ENCODE data around the gene NOCT. TPM values are rescaled to one million over a fixed set of nuclear protein-coding genes. Genes with fewer than 3 reads are reported as not detected.
A peak's percentile ranks its signal among the peaks of the same experiment; 100 is the strongest.
"Not testable (repeated sequence)": the region's sequence is repeated elsewhere in the genome, so short reads cannot be mapped to it uniquely, and the experiment has no call there.

The NOCT gene
- total and polyA plus RNA-seq, 2 experiments from 2014 or later, result 9.9 to 20.8 TPM

- H3K4me1 ChIP-seq (ENCODE audit: insufficient read depth), result peaks cover 4% of the 10 kb centered on the region
- H3K36me3 ChIP-seq (replicated peaks; ENCODE audit: insufficient read depth, low read depth), result no peaks in the 10 kb centered on the region
- 82% methylated on average over 11 of the region's 11 CpGs for WGBS (ENCODE audit: low lambda C conversion rate, missing lambda C conversion rate)
- H3K4me3 ChIP-seq, result no peak overlapping the region
- no peaks in the 10 kb centered on the region for H3K9me2 ChIP-seq (replicated peaks; ENCODE audit: insufficient read depth)
- no peaks in the 10 kb centered on the region for H3K9me3 ChIP-seq (ENCODE audit: low read depth)
- no peak overlapping the region for H2AFZ ChIP-seq
- no peak for DNase-seq (ENCODE audit: low spot score)
- TF ChIP-seq EZH2 (IDR thresholded peaks at IDR 0.05; ENCODE audit: borderline replicate concordance) (no peak), EZH2phosphoT487 (IDR thresholded peaks at IDR 0.05; ENCODE audit: low read depth, severe bottlenecking, unreplicated experiment) (no peak), CTCF (IDR thresholded peaks at IDR 0.05; ENCODE audit: poor library complexity) (no peak)
- H3K4me2 ChIP-seq, result no peak overlapping the region
- no peak overlapping the region for H3K27ac ChIP-seq
- H3K27me3 ChIP-seq, result no peaks in the 10 kb centered on the region
- H3K79me2 ChIP-seq, result peaks cover 94% of the 10 kb centered on the region
- peaks cover 22% of the 10 kb centered on the region for H4K20me1 ChIP-seq (ENCODE audit: insufficient read depth, poor library complexity, severe bottlenecking)
These were observed 12.6 kb downstream of the NOCT start for GRCh38 chr4:139028191-139028661.

GRCh38 chr4:139029866-139030363 is 14.3 kb downstream of the NOCT start:
- H3K4me2 ChIP-seq; H3K4me1 ChIP-seq (ENCODE audit: insufficient read depth); DNase-seq (ENCODE audit: low spot score); H3K27ac ChIP-seq; H3K4me3 ChIP-seq; H3K9me3 ChIP-seq (ENCODE audit: low read depth); H3K9me2 ChIP-seq (replicated peaks; ENCODE audit: insufficient read depth); H2AFZ ChIP-seq; H3K36me3 ChIP-seq (replicated peaks; ENCODE audit: insufficient read depth, low read depth); H3K27me3 ChIP-seq: not testable (repeated sequence)
- peaks cover 94% of the 10 kb centered on the region for H3K79me2 ChIP-seq
- WGBS (ENCODE audit: low lambda C conversion rate, missing lambda C conversion rate), result 72% methylated on average over 6 of the region's 6 CpGs
- H4K20me1 ChIP-seq (ENCODE audit: insufficient read depth, poor library complexity, severe bottlenecking), result peaks cover 20% of the 10 kb centered on the region

GRCh38 chr4:139030614-139031235 is 15.1 kb downstream of the NOCT start:
- Histone ChIP-seq H3K9me3 (ENCODE audit: low read depth) (no peaks in the 10 kb centered on the region), H3K4me1 (ENCODE audit: insufficient read depth) (peaks cover 4% of the 10 kb centered on the region), H3K79me2 (peaks cover 94% of the 10 kb centered on the region), H2AFZ (no peak overlapping the region), H3K36me3 (replicated peaks; ENCODE audit: insufficient read depth, low read depth) (no peaks in the 10 kb centered on the region), H4K20me1 (ENCODE audit: insufficient read depth, poor library complexity, severe bottlenecking) (peaks cover 22% of the 10 kb centered on the region), H3K4me2 (no peak overlapping the region), H3K9me2 (replicated peaks; ENCODE audit: insufficient read depth) (no peaks in the 10 kb centered on the region), H3K27ac (no peak overlapping the region), H3K4me3 (no peak overlapping the region), H3K27me3 (no peaks in the 10 kb centered on the region)
- TF ChIP-seq CTCF (IDR thresholded peaks at IDR 0.05; ENCODE audit: poor library complexity) (peak; percentile 91), EZH2phosphoT487 (IDR thresholded peaks at IDR 0.05; ENCODE audit: low read depth, severe bottlenecking, unreplicated experiment) (no peak), EZH2 (IDR thresholded peaks at IDR 0.05; ENCODE audit: borderline replicate concordance) (no peak)
- 55% methylated on average over 13 of the region's 14 CpGs for WGBS (ENCODE audit: low lambda C conversion rate, missing lambda C conversion rate)
- peak; percentile 86 for DNase-seq (ENCODE audit: low spot score)

GRCh38 chr4:139035650-139036049 is 20.1 kb downstream of the NOCT start:
- H2AFZ ChIP-seq, result no peak overlapping the region
- H3K9me2 ChIP-seq (replicated peaks; ENCODE audit: insufficient read depth), result no peaks in the 10 kb centered on the region
- no peak for DNase-seq (ENCODE audit: low spot score)
- 85% methylated on average over 5 of the region's 5 CpGs for WGBS (ENCODE audit: low lambda C conversion rate, missing lambda C conversion rate)
- H3K27ac ChIP-seq, result no peak overlapping the region
- peaks cover 91% of the 10 kb centered on the region for H3K79me2 ChIP-seq
- H3K4me2 ChIP-seq, result no peak overlapping the region
- H3K36me3 ChIP-seq (replicated peaks; ENCODE audit: insufficient read depth, low read depth), result no peaks in the 10 kb centered on the region
- H3K4me3 ChIP-seq, result no peak overlapping the region
- no peaks in the 10 kb centered on the region for H3K9me3 ChIP-seq (ENCODE audit: low read depth)
- peaks cover 17% of the 10 kb centered on the region for H4K20me1 ChIP-seq (ENCODE audit: insufficient read depth, poor library complexity, severe bottlenecking)
- no peaks in the 10 kb centered on the region for H3K4me1 ChIP-seq (ENCODE audit: insufficient read depth)
- H3K27me3 ChIP-seq, result no peaks in the 10 kb centered on the region
- TF ChIP-seq EZH2 (IDR thresholded peaks at IDR 0.05; ENCODE audit: borderline replicate concordance) (no peak), EZH2phosphoT487 (IDR thresholded peaks at IDR 0.05; ENCODE audit: low read depth, severe bottlenecking, unreplicated experiment) (no peak), CTCF (IDR thresholded peaks at IDR 0.05; ENCODE audit: poor library complexity) (no peak)

All from hepatocyte (in vitro differentiated cells).